ENCODE data around the gene ERVW-1. TPM values are rescaled to one million over a fixed set of nuclear protein-coding genes. Genes with fewer than 3 reads are reported as not detected.

The ERVW-1 gene
- total RNA-seq, 4 donors from 2014 or later: not detected

DNA sequence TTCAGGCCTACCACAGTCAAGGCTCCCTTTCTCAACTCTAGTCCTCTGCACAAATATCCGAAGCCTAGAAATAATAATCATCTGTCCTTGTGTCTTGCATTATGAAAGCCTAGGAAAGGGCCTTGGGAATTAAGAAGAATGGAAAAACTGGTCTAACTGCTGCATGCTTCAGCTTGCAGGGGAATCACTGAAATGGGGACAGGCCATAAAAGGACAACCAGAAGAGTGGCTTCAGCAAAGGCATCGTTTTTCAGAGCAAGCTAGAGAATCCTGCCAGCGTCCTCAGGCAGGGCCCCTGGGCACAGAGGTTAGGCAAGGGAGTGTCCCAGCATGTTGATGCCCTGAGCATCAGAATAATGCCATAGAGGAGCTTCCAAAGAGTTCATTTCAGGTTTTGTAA is 13.2 kb downstream of the ERVW-1 start:
- Histone ChIP-seq H3K36me3 (peaks cover 0 to 16% (median 0%) of the 10 kb centered on the region in 3 donors), H3K4me1 (peaks cover 0 to 52% (median 8%) of the 10 kb centered on the region in 3 donors), H3K4me3 (no peak overlapping the region), H3K27me3 (no peaks in the 10 kb centered on the region), H3K9me3 (no peaks in the 10 kb centered on the region), H3K27ac (peak overlapping the region in 3 of 4 donors; percentile 42 to 66 (median 52))
- TF ChIP-seq, protein P1, sequence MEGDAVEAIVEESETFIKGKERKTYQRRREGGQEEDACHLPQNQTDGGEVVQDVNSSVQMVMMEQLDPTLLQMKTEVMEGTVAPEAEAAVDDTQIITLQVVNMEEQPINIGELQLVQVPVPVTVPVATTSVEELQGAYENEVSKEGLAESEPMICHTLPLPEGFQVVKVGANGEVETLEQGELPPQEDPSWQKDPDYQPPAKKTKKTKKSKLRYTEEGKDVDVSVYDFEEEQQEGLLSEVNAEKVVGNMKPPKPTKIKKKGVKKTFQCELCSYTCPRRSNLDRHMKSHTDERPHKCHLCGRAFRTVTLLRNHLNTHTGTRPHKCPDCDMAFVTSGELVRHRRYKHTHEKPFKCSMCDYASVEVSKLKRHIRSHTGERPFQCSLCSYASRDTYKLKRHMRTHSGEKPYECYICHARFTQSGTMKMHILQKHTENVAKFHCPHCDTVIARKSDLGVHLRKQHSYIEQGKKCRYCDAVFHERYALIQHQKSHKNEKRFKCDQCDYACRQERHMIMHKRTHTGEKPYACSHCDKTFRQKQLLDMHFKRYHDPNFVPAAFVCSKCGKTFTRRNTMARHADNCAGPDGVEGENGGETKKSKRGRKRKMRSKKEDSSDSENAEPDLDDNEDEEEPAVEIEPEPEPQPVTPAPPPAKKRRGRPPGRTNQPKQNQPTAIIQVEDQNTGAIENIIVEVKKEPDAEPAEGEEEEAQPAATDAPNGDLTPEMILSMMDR (IDR thresholded peaks at IDR 0.05): no peak
- WGBS, 2 donors: 32 to 48% methylated on average over 3 of the region's 3 CpGs
- intact Hi-C loops (cut with DNase I): no loop called here
- no peak for DNase-seq

DNA sequence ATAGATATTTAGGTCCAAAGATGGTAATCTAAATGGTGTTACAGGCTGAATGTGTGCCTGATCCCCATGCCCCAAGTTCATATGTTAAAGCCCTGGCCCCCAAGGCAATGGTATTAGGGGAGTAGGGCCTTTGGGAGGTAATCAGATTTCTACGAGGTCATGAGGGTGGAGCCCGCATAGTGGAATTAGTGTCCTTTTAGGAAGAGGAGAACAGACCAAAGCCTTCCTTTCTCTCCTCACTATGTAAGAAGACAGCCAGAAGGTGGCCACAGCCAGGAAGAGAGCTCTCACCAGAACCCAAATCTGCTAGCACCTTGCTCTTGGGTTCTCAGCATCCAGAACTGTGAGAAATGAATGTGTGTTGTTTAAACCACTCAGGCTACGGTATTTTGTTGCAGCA is 15.2 kb downstream of the ERVW-1 start:
- DNase-seq: no peak
- intact Hi-C loops (cut with DNase I): no loop called here
- Histone ChIP-seq H3K4me3 (no peak overlapping the region), H3K4me1 (peaks cover 0 to 46% (median 8%) of the 10 kb centered on the region in 3 donors), H3K27me3 (no peaks in the 10 kb centered on the region), H3K9me3 (no peaks in the 10 kb centered on the region), H3K36me3 (peaks cover 0 to 28% (median 0%) of the 10 kb centered on the region in 3 donors), H3K27ac (no peak overlapping the region)
- TF ChIP-seq POLR2A (IDR thresholded peaks at IDR 0.05): no peak
- TF ChIP-seq, protein P1 (IDR thresholded peaks at IDR 0.05): no peak
- WGBS, 2 donors: 88 to 91% methylated on average over 3 of the region's 3 CpGs

DNA sequence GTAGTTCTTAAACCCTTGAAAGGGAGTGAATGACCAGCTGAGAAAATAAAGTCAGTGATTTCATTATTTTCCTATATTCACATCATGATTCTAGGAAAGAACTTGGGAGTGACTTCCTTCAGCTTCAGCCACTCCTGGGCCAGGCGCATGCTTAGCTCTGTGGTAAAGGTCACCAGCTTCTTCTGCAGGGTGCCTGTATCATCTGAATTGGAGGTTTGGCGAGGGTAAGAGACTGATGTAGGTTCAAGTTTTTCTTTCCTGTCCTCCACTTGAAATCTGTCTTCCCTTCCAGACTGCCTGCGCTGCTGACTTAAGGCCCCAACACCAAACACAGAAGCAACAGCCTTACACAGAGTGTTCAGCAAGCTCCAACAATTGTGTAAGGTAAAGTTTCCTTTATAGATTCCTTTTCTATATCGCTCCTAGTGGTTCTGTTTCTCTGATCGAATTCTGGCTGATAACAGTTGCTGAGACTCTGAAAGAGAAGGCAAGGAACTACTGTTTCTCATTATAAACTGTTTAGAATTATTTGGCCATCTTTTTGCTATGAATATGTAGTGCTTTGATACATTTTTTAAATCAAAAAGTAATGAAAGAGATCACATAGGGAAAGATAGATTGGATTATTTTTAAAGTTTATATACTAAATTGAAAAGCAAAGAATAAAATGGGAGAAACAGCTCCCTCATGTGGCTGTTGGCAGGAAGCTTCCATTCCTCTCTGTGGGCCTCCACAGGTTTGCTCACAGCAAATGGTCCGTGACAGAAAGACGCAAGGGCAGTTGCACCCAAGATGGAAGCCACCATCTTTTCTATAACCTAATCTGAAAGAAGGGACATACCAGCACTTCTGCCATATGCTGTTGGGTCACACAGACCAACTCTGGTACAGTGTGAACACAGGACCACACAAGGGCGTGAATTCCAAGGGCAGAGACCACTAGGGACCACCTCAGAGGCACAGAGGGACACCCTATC is 16.4 kb downstream of the ERVW-1 start:
- no peak for TF ChIP-seq POLR2A (IDR thresholded peaks at IDR 0.05)
- TF ChIP-seq, protein P1 (IDR thresholded peaks at IDR 0.05): peak in 5 of 6 experiments; percentile 53 to 74 (median 56)
- Histone ChIP-seq H3K27ac (no peak overlapping the region), H3K36me3 (peaks cover 2 to 40% (median 9%) of the 10 kb centered on the region in 3 donors), H3K4me1 (peaks cover 0 to 39% (median 8%) of the 10 kb centered on the region in 3 donors), H3K4me3 (no peak overlapping the region), H3K27me3 (no peaks in the 10 kb centered on the region), H3K9me3 (no peaks in the 10 kb centered on the region)
- DNase-seq: no peak
- WGBS, 2 donors: 62% methylated on average over 6 to 8 of the region's 8 CpGs
- intact Hi-C loops (cut with DNase I): no loop called here

DNA sequence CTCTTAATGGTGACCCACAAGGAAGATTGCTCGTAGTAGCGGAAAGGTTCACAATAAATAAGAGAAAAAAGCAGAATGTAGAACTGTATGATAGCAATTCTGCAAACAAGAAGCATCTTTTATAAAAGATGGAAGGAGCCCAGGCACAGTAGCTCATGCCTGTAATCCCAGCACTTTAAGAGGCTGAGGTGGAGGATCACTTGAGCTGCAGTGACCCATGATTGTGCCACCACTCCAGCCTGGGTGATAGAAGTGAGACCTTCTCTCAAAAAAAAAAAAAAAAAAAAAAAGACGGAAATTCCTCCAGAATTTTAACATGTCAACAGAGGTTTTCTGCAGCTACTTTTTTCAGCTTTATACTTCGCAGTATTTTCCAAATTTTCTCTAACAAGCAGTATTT is 17.2 kb downstream of the ERVW-1 start:
- Histone ChIP-seq H3K27ac (no peak overlapping the region), H3K27me3 (no peaks in the 10 kb centered on the region), H3K36me3 (peaks cover 5 to 42% (median 17%) of the 10 kb centered on the region in 3 donors), H3K4me1 (peaks cover 0 to 37% (median 8%) of the 10 kb centered on the region in 3 donors), H3K4me3 (no peak overlapping the region), H3K9me3 (no peaks in the 10 kb centered on the region)
- intact Hi-C loops (cut with DNase I): no loop called here
- no peak for TF ChIP-seq POLR2A (IDR thresholded peaks at IDR 0.05)
- TF ChIP-seq, protein P1 (IDR thresholded peaks at IDR 0.05): no peak
- no peak for DNase-seq
- WGBS, 2 donors: 88 to 92% methylated on average over 4 of the region's 4 CpGs

DNA sequence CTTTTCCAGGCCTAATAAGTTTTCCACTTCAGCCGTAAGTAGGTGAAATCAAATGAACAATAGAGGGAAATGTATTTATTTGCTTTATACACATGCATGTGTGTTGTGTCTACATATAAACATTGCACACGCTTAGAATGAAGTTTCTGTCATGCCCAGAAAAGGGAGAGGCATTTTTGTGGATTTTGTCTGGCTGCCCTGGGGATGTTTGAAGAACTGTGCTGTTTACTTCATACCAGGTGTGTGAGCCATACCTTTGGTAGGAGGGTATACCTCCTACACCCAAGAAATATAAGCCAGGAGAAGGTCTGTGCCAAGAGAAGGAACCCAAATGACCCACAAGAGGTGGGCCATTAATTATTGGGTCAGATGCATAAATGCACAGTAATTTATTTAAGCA is 17.6 kb downstream of the ERVW-1 start:
- no peak for DNase-seq
- Histone ChIP-seq H3K27ac (no peak overlapping the region), H3K4me3 (no peak overlapping the region), H3K27me3 (no peaks in the 10 kb centered on the region), H3K36me3 (peaks cover 5 to 42% (median 20%) of the 10 kb centered on the region in 3 donors), H3K9me3 (no peaks in the 10 kb centered on the region), H3K4me1 (peaks cover 0 to 33% (median 8%) of the 10 kb centered on the region in 3 donors)
- WGBS, 2 donors: 45 to 52% methylated on average over 2 of the region's 2 CpGs
- intact Hi-C loops (cut with DNase I): no loop called here
- no peak for TF ChIP-seq POLR2A (IDR thresholded peaks at IDR 0.05)
- TF ChIP-seq, protein P1 (IDR thresholded peaks at IDR 0.05): no peak
